B cell (primary cell): ENCODE measurements around the gene PIWIL4. TPM values are rescaled to one million over a fixed set of nuclear protein-coding genes. Genes with fewer than 3 reads are reported as not detected.

Source experiments
- ATAC-seq: fragments of 200-7000 bp; cut with Tn5 transposase; one replicate; pipeline ENCODE4 v1.10.0; 2021; ENCODE audit warnings: low read depth, mild to moderate bottlenecking, moderate number of reproducible peaks, moderate library complexity
- CTCF ChIA-PET: fragments of 350-600 bp; sonication (Branson Sonifier 250); formaldehyde crosslinking; loops from one replicate; lab custom pipeline; 2021; ENCODE audit warnings: antibody characterized with exemption, inconsistent platforms; lab: Charles Lee
- POLR2A ChIA-PET: fragments of 350-600 bp; sonication (Branson Sonifier 250); formaldehyde crosslinking; loops from one replicate; lab custom pipeline; 2021; ENCODE audit warnings: antibody characterized with exemption; lab: Charles Lee
- DNase-seq: peaks from one replicate; pipeline ENCODE4 v3.0.0; 2013
- H2AFZ ChIP-seq: 2 replicates; pipeline ENCODE4 v1.6.1; 2012; ENCODE audit warnings: mild to moderate bottlenecking, low read depth, low read length; ENCODE audit not compliant: insufficient read depth, poor library complexity, severe bottlenecking
- H3K27ac ChIP-seq, 2 donors: 1 replicate in 1 of 2; 2 replicates in 1 of 2; pipeline ENCODE4 v1.5.1; 2012 to 2013; ENCODE audit warnings: low read length in 2 of 2, mild to moderate bottlenecking in 2 of 2, moderate library complexity in 1 of 2
- H3K27me3 ChIP-seq, 4 experiments: fragments of 200-600 bp in 1 of 4; sonication (generic) in 1 of 4; replicated peaks in 1 of 4; 1 replicate in 2 of 4; 2 replicates in 2 of 4; pipeline versions ENCODE4 v1.6.1 to v1.7.0; 2013 to 2016; ENCODE audit warnings: low read length in 3 of 4, mild to moderate bottlenecking in 2 of 4, mixed read lengths in 1 of 4, moderate library complexity in 1 of 4; ENCODE audit not compliant: insufficient read depth in 4 of 4, control insufficient read depth in 3 of 4; ENCODE audit errors: control extremely low read depth in 1 of 4
- H3K36me3 ChIP-seq, 2 experiments: replicated peaks in 1 of 2; 1 replicate in 1 of 2; 2 replicates in 1 of 2; pipeline versions ENCODE4 v1.6.1 to v1.7.1; 2013; ENCODE audit warnings: low read length in 1 of 2; ENCODE audit not compliant: insufficient read depth in 2 of 2, control insufficient read depth in 1 of 2; ENCODE audit errors: control extremely low read depth in 1 of 2, extremely low read depth in 1 of 2
- H3K4me1 ChIP-seq, 2 donors: fragments of 200-600 bp in 1 of 2; sonication (generic) in 1 of 2; 1 replicate in 1 of 2; 2 replicates in 1 of 2; pipeline versions ENCODE4 v1.5.1 to v1.6.1; 2013 to 2017; ENCODE audit warnings: low read length in 2 of 2; ENCODE audit not compliant: control insufficient read depth in 2 of 2, insufficient read depth in 2 of 2
- H3K4me2 ChIP-seq: replicated peaks from 2 replicates; pipeline ENCODE3; 2012; ENCODE audit warnings: mild to moderate bottlenecking, low read depth, low read length; ENCODE audit not compliant: poor library complexity, severe bottlenecking
- H3K4me3 ChIP-seq, 5 experiments: fragments of 200-600 bp in 1 of 5; sonication (generic) in 1 of 5; 1 replicate in 3 of 5; 2 replicates in 2 of 5; pipeline versions ENCODE4 v1.5.1 to v1.7.0; 2011 to 2016; ENCODE audit warnings: low read length in 4 of 5, mild to moderate bottlenecking in 4 of 5, low read depth in 2 of 5, control low read depth in 1 of 5, moderate library complexity in 1 of 5; ENCODE audit not compliant: insufficient read depth in 1 of 5; ENCODE audit errors: control extremely low read depth in 1 of 5, extremely low read depth in 1 of 5
- H3K79me2 ChIP-seq: fragments of 200-600 bp; sonication (generic); one replicate; pipeline ENCODE4 v1.6.0; 2016; ENCODE audit warnings: low read length; ENCODE audit not compliant: control insufficient read depth, insufficient read depth
- H3K9ac ChIP-seq: fragments of 200-600 bp; sonication (generic); 2 replicates; pipeline ENCODE4 v1.6.1; 2017; ENCODE audit warnings: mild to moderate bottlenecking, low read length, moderate library complexity
- H3K9me3 ChIP-seq, 3 donors: one replicate each; pipeline versions ENCODE4 v1.6.1 to v1.7.1; 2013; ENCODE audit warnings: low read length in 2 of 3; ENCODE audit not compliant: control insufficient read depth in 2 of 3, insufficient read depth in 1 of 3; ENCODE audit errors: control extremely low read depth in 1 of 3
- H4K20me1 ChIP-seq: 2 replicates; pipeline ENCODE4 v1.6.0; 2012; ENCODE audit warnings: mild to moderate bottlenecking, low read length; ENCODE audit not compliant: insufficient read depth, control insufficient read depth, poor library complexity, severe bottlenecking
- H3K27ac Mint-ChIP-seq: one replicate; pipeline ENCODE4 v1.8.0; 2021; ENCODE audit warnings: mixed read lengths
- H3K27me3 Mint-ChIP-seq: one replicate; pipeline ENCODE4 v1.8.0; 2021; ENCODE audit warnings: mixed read lengths
- H3K4me1 Mint-ChIP-seq: one replicate; pipeline ENCODE4 v1.8.0; 2021; ENCODE audit warnings: mixed read lengths
- H3K4me3 Mint-ChIP-seq: one replicate; pipeline ENCODE4 v1.8.0; 2021; ENCODE audit warnings: mixed read lengths
- H3K9me3 Mint-ChIP-seq: one replicate; pipeline ENCODE4 v1.8.0; 2022; ENCODE audit warnings: mixed read lengths; ENCODE audit not compliant: insufficient read depth
- EZH2 ChIP-seq: IDR thresholded peaks from 2 replicates; pipeline ENCODE4 v1.6.1; 2012; ENCODE audit warnings: borderline replicate concordance, low read depth, mild to moderate bottlenecking, moderate library complexity, low read length; ENCODE audit not compliant: insufficient read depth, poor library complexity, severe bottlenecking
- WGBS: methylation state at CpG from one replicate; pipeline ENCODE4 v1.1.5; 2013; ENCODE audit warnings: missing lambda C conversion rate; ENCODE audit not compliant: insufficient coverage; 5-methylcytosine and 5-hydroxymethylcytosine counted together
- intact Hi-C: fragments of 100-400 bp; cut with micrococcal nuclease; formaldehyde crosslinking; loops from one replicate; pipeline ENCODE4 v1.10.0; 2022
- polyA plus RNA-seq: library from polyadenylated mRNA; depleted of rRNA; stranded (reverse); fragments of >200 nt; gene quantifications from 2 replicates; pipeline ENCODE4 v1.2.3, GENCODE V29; 2012
- total RNA-seq, 2 donors: library from RNA; stranded (reverse); fragments of 120-200 nt in 1 of 2; gene quantifications; 1 replicate in 1 of 2; 2 replicates in 1 of 2; pipeline versions ENCODE4 v1.2.3 to v1.2.4, GENCODE V29; 2013 to 2022
- TF ChIP-seq, protein P1 (sequence below): fragments of 200-600 bp; IDR thresholded peaks from one replicate; pipeline ENCODE4 v1.8.0; 2022; ENCODE audit warnings: antibody characterized with exemption, mild to moderate bottlenecking

PIWIL4 gene
- total and polyA plus RNA-seq, 2 donors (not counting 1 experiment from before 2014, with no cell fraction given) = 0.67 to 1.4 TPM

DNA sequence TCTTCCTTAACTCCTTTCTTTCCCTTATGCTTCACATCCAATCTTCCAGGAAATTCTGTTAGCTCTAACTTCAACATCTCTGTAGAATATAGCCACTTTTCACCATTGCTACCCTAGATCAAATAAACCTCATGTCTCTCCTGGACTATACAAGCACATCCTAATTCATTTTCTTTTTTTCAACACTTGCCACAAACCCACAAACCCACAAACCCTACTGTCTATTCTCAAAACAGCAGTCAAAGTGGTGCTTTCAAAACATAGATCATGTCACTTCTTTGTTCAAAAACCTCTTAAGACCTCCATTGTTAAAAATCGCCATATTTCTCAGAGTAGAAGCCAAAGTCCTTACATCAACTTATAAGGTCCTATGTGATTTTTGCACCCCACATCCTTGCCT lies 94.3 kb downstream of the PIWIL4 start:
- WGBS = no CpG with 5 or more reads among the region's 1 CpG
- CTCF ChIA-PET = no interaction called here

DNA sequence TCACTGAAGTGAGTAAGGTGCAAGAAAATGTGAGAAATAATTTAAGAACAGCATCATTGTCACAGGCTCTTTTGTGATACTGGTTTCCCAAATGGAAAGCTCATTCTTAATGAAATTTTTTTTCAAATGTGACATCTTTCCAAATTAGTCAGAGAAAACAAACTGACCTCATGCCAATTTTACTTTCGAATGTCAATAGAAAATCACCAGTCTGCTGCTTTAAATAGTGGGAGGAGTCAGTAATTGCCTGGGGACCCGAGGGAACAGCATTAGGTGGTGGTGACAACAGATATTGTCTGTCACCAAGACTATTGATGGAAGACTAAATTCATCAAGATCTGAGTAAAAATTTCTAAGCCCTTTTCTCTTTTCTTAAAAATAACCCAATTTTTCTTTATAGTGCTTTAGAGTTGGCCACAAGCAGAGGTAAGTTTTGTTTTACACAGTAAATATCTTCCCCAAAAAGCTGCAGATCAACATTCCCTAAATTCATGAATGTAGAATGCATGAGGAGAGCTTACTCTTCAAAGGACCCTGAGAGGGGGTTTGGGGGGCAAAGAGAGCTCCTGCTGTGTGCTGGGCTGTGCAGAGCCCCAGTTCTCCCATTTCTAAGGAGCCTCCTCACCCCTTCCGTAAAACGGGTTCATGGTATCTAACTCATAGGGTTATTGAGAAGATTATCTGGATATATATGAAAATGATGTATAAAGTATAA lies 95.1 kb downstream of the PIWIL4 start:
- intact Hi-C loops = no loop called here
- Histone ChIP-seq H3K9ac (no peak overlapping the region), H3K27me3 (peaks cover 0 to 4% (median 0%) of the 10 kb centered on the region in 4 experiments), H3K4me2 (no peak overlapping the region), H3K9me3 (no peaks in the 10 kb centered on the region), H3K27ac (no peak overlapping the region), H4K20me1 (no peaks in the 10 kb centered on the region), H3K36me3 (no peaks in the 10 kb centered on the region), H3K79me2 (no peaks in the 10 kb centered on the region), H3K4me1 (no peaks in the 10 kb centered on the region), H3K4me3 (no peak overlapping the region), H2AFZ (no peak overlapping the region)
- DNase-seq (no peak), ATAC-seq (no peak)
- ChIA-PET CTCF (no interaction called here), POLR2A (no interaction called here)
- Mint-ChIP-seq H3K27me3 (peaks cover 13% of the 10 kb centered on the region), H3K9me3 (no peaks in the 10 kb centered on the region), H3K27ac (no peak overlapping the region), H3K4me3 (no peak overlapping the region), H3K4me1 (no peaks in the 10 kb centered on the region)
- WGBS = no CpG with 5 or more reads among the region's 4 CpGs
- TF ChIP-seq, protein P1, sequence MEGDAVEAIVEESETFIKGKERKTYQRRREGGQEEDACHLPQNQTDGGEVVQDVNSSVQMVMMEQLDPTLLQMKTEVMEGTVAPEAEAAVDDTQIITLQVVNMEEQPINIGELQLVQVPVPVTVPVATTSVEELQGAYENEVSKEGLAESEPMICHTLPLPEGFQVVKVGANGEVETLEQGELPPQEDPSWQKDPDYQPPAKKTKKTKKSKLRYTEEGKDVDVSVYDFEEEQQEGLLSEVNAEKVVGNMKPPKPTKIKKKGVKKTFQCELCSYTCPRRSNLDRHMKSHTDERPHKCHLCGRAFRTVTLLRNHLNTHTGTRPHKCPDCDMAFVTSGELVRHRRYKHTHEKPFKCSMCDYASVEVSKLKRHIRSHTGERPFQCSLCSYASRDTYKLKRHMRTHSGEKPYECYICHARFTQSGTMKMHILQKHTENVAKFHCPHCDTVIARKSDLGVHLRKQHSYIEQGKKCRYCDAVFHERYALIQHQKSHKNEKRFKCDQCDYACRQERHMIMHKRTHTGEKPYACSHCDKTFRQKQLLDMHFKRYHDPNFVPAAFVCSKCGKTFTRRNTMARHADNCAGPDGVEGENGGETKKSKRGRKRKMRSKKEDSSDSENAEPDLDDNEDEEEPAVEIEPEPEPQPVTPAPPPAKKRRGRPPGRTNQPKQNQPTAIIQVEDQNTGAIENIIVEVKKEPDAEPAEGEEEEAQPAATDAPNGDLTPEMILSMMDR = no peak
- no peak for TF ChIP-seq EZH2

More for the DNA sequence above, 94.3 kb downstream of the PIWIL4 start:
- no peaks in the 10 kb centered on the region for H3K4me1 Mint-ChIP-seq
- intact Hi-C loops = no loop called here
- H4K20me1 ChIP-seq = no peaks in the 10 kb centered on the region
- H3K36me3 ChIP-seq = no peaks in the 10 kb centered on the region
- H3K4me2 ChIP-seq = no peak overlapping the region
- no peak overlapping the region for H3K27ac ChIP-seq
- no peak overlapping the region for H3K4me3 Mint-ChIP-seq
- no peak overlapping the region for H2AFZ ChIP-seq
- H3K27me3 Mint-ChIP-seq = peaks cover 16% of the 10 kb centered on the region
- ATAC-seq (no peak), DNase-seq (no peak)
- no peaks in the 10 kb centered on the region for H3K79me2 ChIP-seq
- no peaks in the 10 kb centered on the region for H3K9me3 Mint-ChIP-seq
- H3K9me3 ChIP-seq = no peaks in the 10 kb centered on the region
- no peak overlapping the region for H3K27ac Mint-ChIP-seq
- H3K27me3 ChIP-seq = peaks cover 0 to 4% (median 0%) of the 10 kb centered on the region in 4 experiments
- no peaks in the 10 kb centered on the region for H3K4me1 ChIP-seq
- no peak overlapping the region for H3K9ac ChIP-seq
- no peak overlapping the region for H3K4me3 ChIP-seq
- POLR2A ChIA-PET = no interaction called here
- TF ChIP-seq, protein P1 = no peak
- no peak for TF ChIP-seq EZH2
